HG02870 (cell line): ENCODE measurements around the gene FAM241A.
"Not testable (repeated sequence)": the region's sequence is repeated elsewhere in the genome, so short reads cannot be mapped to it uniquely, and the experiment has no call there.

Experiments
- ATAC-seq: cut with Tn5 transposase; IDR thresholded peaks from one replicate; pipeline ENCODE4 v1.9.1; 2021; ENCODE audit warnings: mild to moderate bottlenecking, moderate library complexity; ENCODE audit not compliant: unreplicated experiment

The FAM241A gene

GRCh38 chr4:112145326-112145789 lies at the start of gene FAM241A:
Gene FAM241A (plus strand): TSS chr4:112145454. CDS start chr4:112145581, 127 bp downstream.
- ATAC-seq = peak; percentile 85

GRCh38 chr4:112098841-112099530 lies 46.3 kb upstream of the FAM241A start:
- no peak for ATAC-seq

GRCh38 chr4:112099701-112100297 lies 45.5 kb upstream of the FAM241A start:
- ATAC-seq = peak; percentile 67

- no peak for ATAC-seq
These were observed 42.3 kb upstream of the FAM241A start for GRCh38 chr4:112102875-112103370.

GRCh38 chr4:112105201-112105969 lies 39.9 kb upstream of the FAM241A start:
- no peak for ATAC-seq

GRCh38 chr4:112109360-112110058 lies 35.7 kb upstream of the FAM241A start:
- ATAC-seq = no peak

GRCh38 chr4:112110059-112110425 lies 35.2 kb upstream of the FAM241A start:
- ATAC-seq = no peak

GRCh38 chr4:112111306-112111705 lies 33.9 kb upstream of the FAM241A start:
- ATAC-seq = no peak

GRCh38 chr4:112112095-112112494 lies 33.2 kb upstream of the FAM241A start:
- ATAC-seq = not testable (repeated sequence)

- no peak for ATAC-seq
These were observed 32.6 kb upstream of the FAM241A start for GRCh38 chr4:112112590-112113170.

GRCh38 chr4:112113864-112114263 lies 31.4 kb upstream of the FAM241A start:
- no peak for ATAC-seq

- ATAC-seq = no peak
These were observed 30.8 kb upstream of the FAM241A start for GRCh38 chr4:112114452-112114851.

- ATAC-seq = no peak
These were observed 26.4 kb upstream of the FAM241A start for GRCh38 chr4:112118742-112119352.

- ATAC-seq = peak; percentile 91
These were observed 25.9 kb upstream of the FAM241A start for GRCh38 chr4:112119353-112119783.

GRCh38 chr4:112120021-112120420 lies 25.2 kb upstream of the FAM241A start:
- no peak for ATAC-seq

GRCh38 chr4:112125416-112125815 lies 19.8 kb upstream of the FAM241A start:
- ATAC-seq = no peak

GRCh38 chr4:112127048-112127637 lies 18.1 kb upstream of the FAM241A start:
- ATAC-seq = no peak

GRCh38 chr4:112127803-112128202 lies 17.5 kb upstream of the FAM241A start:
- no peak for ATAC-seq

GRCh38 chr4:112128452-112128851 lies 16.8 kb upstream of the FAM241A start:
- ATAC-seq = no peak

- ATAC-seq = no peak
These were observed 14.3 kb upstream of the FAM241A start for GRCh38 chr4:112130906-112131305.
